ENCODE measurements around the gene NRXN3. TPM values are rescaled to one million over a fixed set of nuclear protein-coding genes. Genes with fewer than 3 reads are reported as not detected.

Gene NRXN3
- total and polyA plus RNA-seq, 2 of the 4 experiments (the other 2 are of a cell fraction): 4.8 to 25.1 TPM

DNA sequence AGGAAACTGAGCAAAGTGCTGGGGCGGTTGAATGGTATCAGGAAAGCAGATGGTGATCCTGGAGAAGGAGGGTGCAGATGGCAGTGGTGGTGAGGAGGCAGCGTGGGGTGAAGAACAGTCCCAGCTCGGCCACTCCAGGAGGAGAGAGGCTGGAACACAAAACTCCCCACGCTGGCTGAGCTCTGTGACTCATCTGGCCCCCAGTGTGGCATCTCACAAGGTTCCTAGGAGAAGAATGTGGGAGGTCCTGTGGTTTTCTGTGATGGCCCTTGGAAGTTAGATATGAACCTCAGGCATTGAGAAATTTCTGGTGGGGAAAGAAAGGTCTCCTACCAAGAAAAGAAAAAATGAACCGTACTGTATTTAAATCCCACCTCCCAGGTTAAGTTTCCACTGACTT, 8.0 kb upstream of the NRXN3 start:
- no peak overlapping the region for H3K9ac ChIP-seq (ENCODE audit: low read depth, low read length)
- no peak overlapping the region for H3K14ac ChIP-seq (replicated peaks; ENCODE audit: low read depth, low read length)
- no peak overlapping the region for H3K4me2 ChIP-seq (ENCODE audit: low read depth, low read length)
- H3K4me1 ChIP-seq (ENCODE audit: control insufficient read depth, insufficient read depth, low read length): no peaks in the 10 kb centered on the region
- no peak overlapping the region for H2BK20ac ChIP-seq (ENCODE audit: low read depth, low read length)
- H3K9me1 ChIP-seq (ENCODE audit: insufficient read depth, low read length): no peaks in the 10 kb centered on the region
- H3K23ac ChIP-seq (ENCODE audit: low read depth, low read length): no peak overlapping the region
- POLR2A ChIA-PET (ENCODE audit: unreplicated experiment): no interaction called here
- no peaks in the 10 kb centered on the region for H3K27me3 ChIP-seq (ENCODE audit: control insufficient read depth, insufficient read depth, low read length)
- no TSS peak for BruUV-seq (replicated peaks)
- H2AK5ac ChIP-seq (ENCODE audit: low read depth, low read length): no peak overlapping the region
- H4K91ac ChIP-seq (ENCODE audit: insufficient read depth, low read depth, low read length): no peak overlapping the region
- dilution Hi-C loops (cut with HindIII; ENCODE audit: low sequenced_read_pairs, unreplicated experiment): no loop called here
- no peaks in the 10 kb centered on the region for H3K79me1 ChIP-seq (ENCODE audit: low read depth in 1 of 2, low read length in 2 of 2)
- intact Hi-C loops (cut with micrococcal nuclease): no loop called here
- no peak overlapping the region for H2BK120ac ChIP-seq (ENCODE audit: low read depth, low read length)
- no peak overlapping the region for H4K8ac ChIP-seq (ENCODE audit: low read depth in 2 of 2, low read length in 2 of 2)
- H3K56ac ChIP-seq (ENCODE audit: extremely low read depth, insufficient read depth, low read length): no peak overlapping the region
- WGBS, 2 experiments (ENCODE audit: extremely low coverage in 2 of 2, insufficient read length in 1 of 2): 43% methylated on average over 2 of the region's 5 CpGs; no CpG with 5 or more reads in 1 of the 2 experiments
- DNase-seq (no peak), ATAC-seq (ENCODE audit: low read depth) (no peak)
- no peak overlapping the region for H3K4me3 ChIP-seq (ENCODE audit: insufficient read depth, low read depth, low read length)
- no peak overlapping the region for H3K18ac ChIP-seq (ENCODE audit: low read depth, low read length)
- TF ChIP-seq RFX5 (IDR thresholded peaks at IDR 0.05; ENCODE audit: low read depth, low read length) (no peak), POLR2A (IDR thresholded peaks at IDR 0.05; ENCODE audit: low read depth, low read length) (no peak), MAFK (IDR thresholded peaks at IDR 0.05; ENCODE audit: low read depth, low read length) (no peak), MAZ (IDR thresholded peaks at IDR 0.05; ENCODE audit: borderline replicate concordance, low read depth, low read length) (no peak), MXI1 (IDR thresholded peaks at IDR 0.05; ENCODE audit: borderline replicate concordance, low read depth, low read length) (no peak), RAD21 (IDR thresholded peaks at IDR 0.05; ENCODE audit: low read length) (no peak), NFE2L2 (IDR thresholded peaks at IDR 0.05; ENCODE audit: low read depth, low read length) (no peak)
- TF ChIP-seq, protein P1, sequence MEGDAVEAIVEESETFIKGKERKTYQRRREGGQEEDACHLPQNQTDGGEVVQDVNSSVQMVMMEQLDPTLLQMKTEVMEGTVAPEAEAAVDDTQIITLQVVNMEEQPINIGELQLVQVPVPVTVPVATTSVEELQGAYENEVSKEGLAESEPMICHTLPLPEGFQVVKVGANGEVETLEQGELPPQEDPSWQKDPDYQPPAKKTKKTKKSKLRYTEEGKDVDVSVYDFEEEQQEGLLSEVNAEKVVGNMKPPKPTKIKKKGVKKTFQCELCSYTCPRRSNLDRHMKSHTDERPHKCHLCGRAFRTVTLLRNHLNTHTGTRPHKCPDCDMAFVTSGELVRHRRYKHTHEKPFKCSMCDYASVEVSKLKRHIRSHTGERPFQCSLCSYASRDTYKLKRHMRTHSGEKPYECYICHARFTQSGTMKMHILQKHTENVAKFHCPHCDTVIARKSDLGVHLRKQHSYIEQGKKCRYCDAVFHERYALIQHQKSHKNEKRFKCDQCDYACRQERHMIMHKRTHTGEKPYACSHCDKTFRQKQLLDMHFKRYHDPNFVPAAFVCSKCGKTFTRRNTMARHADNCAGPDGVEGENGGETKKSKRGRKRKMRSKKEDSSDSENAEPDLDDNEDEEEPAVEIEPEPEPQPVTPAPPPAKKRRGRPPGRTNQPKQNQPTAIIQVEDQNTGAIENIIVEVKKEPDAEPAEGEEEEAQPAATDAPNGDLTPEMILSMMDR (conservative IDR thresholded peaks at IDR 0.05; ENCODE audit: low read depth, low read length): no peak
- H3K9me3 ChIP-seq (ENCODE audit: control insufficient read depth, insufficient read depth, low read length): peaks cover 13% of the 10 kb centered on the region
- CTCF ChIA-PET: no interaction called here
- H2BK5ac ChIP-seq (ENCODE audit: low read depth, low read length, poor library complexity, severe bottlenecking): no peak overlapping the region
- H3K36me3 ChIP-seq (ENCODE audit: control insufficient read depth, insufficient read depth, low read length): no peaks in the 10 kb centered on the region
- H2AFZ ChIP-seq (replicated peaks; ENCODE audit: low read length, poor library complexity): no peak overlapping the region
- no peak overlapping the region for H2BK15ac ChIP-seq (ENCODE audit: low read depth, low read length)
- no peak overlapping the region for H3K4ac ChIP-seq (ENCODE audit: low read depth, low read length)
- no peaks in the 10 kb centered on the region for H4K20me1 ChIP-seq (ENCODE audit: insufficient read depth, low read length)
- H3K27ac ChIP-seq (ENCODE audit: insufficient read depth, low read length): no peak overlapping the region
- H4K5ac ChIP-seq (ENCODE audit: low read depth, low read length): no peak overlapping the region
- in situ Hi-C loops (cut with MboI; ENCODE audit: low sequenced_read_pairs): no loop called here
- no peak overlapping the region for H2AK9ac ChIP-seq (replicated peaks; ENCODE audit: low read depth, low read length, poor library complexity)

Data from IMR-90 (cell line).